ENCODE results near the gene HES2. TPM values are rescaled to one million over a fixed set of nuclear protein-coding genes. Genes with fewer than 3 reads are reported as not detected.
"Not testable (repeated sequence)": the region's sequence is repeated elsewhere in the genome, so short reads cannot be mapped to it uniquely, and the experiment has no call there.

Gene HES2
- total RNA-seq, 2 experiments from 2014 or later: 0.34 TPM; not detected in 1

DNA sequence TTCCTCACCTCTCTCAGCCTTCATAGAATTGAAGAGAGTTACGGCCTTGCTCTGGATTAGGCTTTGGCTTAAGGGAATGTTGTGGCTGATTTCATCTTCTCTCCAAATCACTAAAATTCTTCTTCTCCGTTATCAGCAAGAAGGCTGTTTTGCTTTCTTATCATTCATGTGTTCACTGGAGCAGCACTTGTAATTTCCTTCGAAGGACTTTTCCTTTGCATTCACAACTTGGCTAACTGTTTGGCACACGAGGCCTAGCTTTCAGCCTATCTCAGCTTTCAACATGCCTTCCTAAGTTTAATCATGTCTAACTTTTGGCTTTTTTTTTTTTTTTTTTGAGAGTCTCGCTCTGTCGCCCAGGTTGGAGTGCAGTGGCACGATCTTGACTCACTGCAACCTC, 47.5 kb downstream of the HES2 start:
- H3K27me3 Mint-ChIP-seq; H3K4me3 Mint-ChIP-seq; H3K27ac Mint-ChIP-seq; H3K9me3 Mint-ChIP-seq; H3K4me1 Mint-ChIP-seq; DNase-seq; ATAC-seq (ENCODE audit: low read depth): not testable (repeated sequence)
- POLR2A ChIA-PET: interaction anchor here (0.6 kb wide), 1 partner anchor 10 kb away, joined by 3 read pairs; no protein-coding TSS in a partner anchor
- H3K36me3 Mint-ChIP-seq: peaks cover 23% of the 10 kb centered on the region

DNA sequence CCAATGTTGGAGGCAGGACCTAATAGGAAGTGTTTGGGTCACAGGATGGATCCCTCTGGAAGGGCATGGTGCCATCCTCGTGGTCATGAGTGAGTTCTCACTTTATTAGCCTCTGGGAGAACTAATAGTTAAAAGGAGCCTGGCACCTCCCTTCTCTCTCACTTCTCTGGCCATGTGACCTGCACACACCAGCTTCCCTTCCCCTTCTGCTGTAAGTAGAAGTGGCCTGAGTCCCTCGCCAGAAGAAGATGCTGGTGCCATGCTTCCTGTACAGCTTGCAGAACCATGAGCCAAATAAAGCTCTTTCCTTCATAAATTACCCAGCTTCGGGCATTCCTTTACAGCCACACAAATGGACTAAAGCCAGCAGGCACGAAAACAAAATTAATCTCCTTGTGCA, 49.7 kb downstream of the HES2 start:
- Mint-ChIP-seq H3K36me3 (peaks cover 31% of the 10 kb centered on the region), H3K27me3 (no peaks in the 10 kb centered on the region), H3K4me1 (peaks cover 10% of the 10 kb centered on the region), H3K4me3 (no peak overlapping the region), H3K27ac (no peak overlapping the region), H3K9me3 (peaks cover 2% of the 10 kb centered on the region)
- ATAC-seq (ENCODE audit: low read depth) (no peak), DNase-seq (no peak)
- POLR2A ChIA-PET: no interaction called here

GRCh38 chr1:6367381-6368012, 52.2 kb downstream of the HES2 start:
- no peak for DNase-seq
- H3K27me3 Mint-ChIP-seq: no peaks in the 10 kb centered on the region
- POLR2A ChIA-PET: interaction anchor here (1.2 to 2.1 kb wide), 4 partner anchors 9 to 26 kb away, joined by 3 to 8 read pairs (median 4); partner anchors contain the start of gene ACOT7
- H3K27ac Mint-ChIP-seq: no peak overlapping the region
- H3K4me3 Mint-ChIP-seq: no peak overlapping the region
- ATAC-seq (ENCODE audit: low read depth): no peak
- peaks cover 2% of the 10 kb centered on the region for H3K9me3 Mint-ChIP-seq
- peaks cover 36% of the 10 kb centered on the region for H3K36me3 Mint-ChIP-seq
- H3K4me1 Mint-ChIP-seq: peaks cover 21% of the 10 kb centered on the region

DNA sequence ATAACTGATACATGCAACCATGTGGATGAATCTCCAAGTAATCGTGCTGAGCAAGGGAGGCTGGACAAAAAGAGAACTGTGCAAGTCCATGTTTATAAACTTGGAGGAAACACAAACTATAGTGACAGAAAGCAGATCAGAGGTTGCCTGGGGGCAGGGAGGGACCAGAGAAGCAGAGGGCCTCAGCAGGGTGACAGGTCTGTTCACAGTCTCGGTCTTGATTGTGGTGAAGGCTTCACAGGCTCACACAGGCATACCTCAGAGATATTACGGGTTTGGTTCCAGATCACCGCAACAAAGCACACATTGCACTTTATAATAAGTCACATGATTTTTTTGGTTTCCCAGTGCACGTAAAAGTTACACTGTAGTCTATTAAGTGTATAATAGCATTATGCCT, 54.7 kb downstream of the HES2 start:
- peak overlapping the region; percentile 55 for H3K27ac Mint-ChIP-seq
- POLR2A ChIA-PET: interaction anchor here (0.7 kb wide), 1 partner anchor 20 kb away, joined by 3 read pairs; no protein-coding TSS in a partner anchor

GRCh38 chr1:6363085-6363884, 56.4 kb downstream of the HES2 start:
- not testable (repeated sequence) for H3K9me3 Mint-ChIP-seq; DNase-seq; H3K4me3 Mint-ChIP-seq; ATAC-seq (ENCODE audit: low read depth); H3K27me3 Mint-ChIP-seq
- H3K27ac Mint-ChIP-seq: peak overlapping the region; percentile 74
- H3K36me3 Mint-ChIP-seq: peaks cover 26% of the 10 kb centered on the region
- H3K4me1 Mint-ChIP-seq: peaks cover 44% of the 10 kb centered on the region
- POLR2A ChIA-PET: interaction anchor here (1.0 to 1.2 kb wide), 2 partner anchors 13 to 31 kb away, joined by 3 to 5 read pairs; partner anchors contain the start of gene ACOT7

More for the DNA sequence above, 54.7 kb downstream of the HES2 start:
- Mint-ChIP-seq H3K4me3 (peak overlapping the region; percentile 4), H3K27me3 (no peaks in the 10 kb centered on the region), H3K9me3 (peaks cover 2% of the 10 kb centered on the region), H3K36me3 (peaks cover 33% of the 10 kb centered on the region), H3K4me1 (peaks cover 29% of the 10 kb centered on the region)
- peak; percentile 96 for ATAC-seq (ENCODE audit: low read depth)
- DNase-seq: no peak

Small RNA genes within 50 kb of the gene (microRNA-seq; reads per million reads assigned to microRNA genes)
- not detected for gene MIR4252

Other genes with a start within 250 kb of the HES2 start
- gene CHD5, start 239.6 kb downstream of the HES2 start, total RNA-seq: under 1 TPM; 0.23 to 0.61 TPM
- gene RPL22, start 220.3 kb downstream of the HES2 start, total RNA-seq: 100 to 1,000 TPM; 309 to 343 TPM
- gene RNF207, start 213.8 kb downstream of the HES2 start, total RNA-seq: 1 to 10 TPM; 3.8 to 4.0 TPM
- 10 to 100 TPM; 40.3 to 40.4 TPM for gene ICMT, start 184.0 kb downstream of the HES2 start, total RNA-seq
- gene HES3, start 175.7 kb downstream of the HES2 start, total RNA-seq: not detected
- under 1 TPM; 0.58 to 0.74 TPM for gene GPR153, start 158.8 kb downstream of the HES2 start, total RNA-seq
- gene ACOT7, start 26.2 kb downstream of the HES2 start, total RNA-seq: 10 to 100 TPM; 43.9 to 52.8 TPM
- gene ESPN, start 4.9 kb upstream of the HES2 start, total RNA-seq: 1 to 10 TPM; 1.7 to 2.6 TPM
- gene TNFRSF25, start 46.3 kb upstream of the HES2 start, total RNA-seq: 100 to 1,000 TPM; 137 TPM
- gene PLEKHG5, start 71.7 kb upstream of the HES2 start, total RNA-seq: 1 to 10 TPM; 4.7 to 5.0 TPM
- gene NOL9, start 134.6 kb upstream of the HES2 start, total RNA-seq: 10 to 100 TPM; 37.6 to 40.8 TPM
- not detected for gene TAS1R1, start 135.4 kb upstream of the HES2 start, total RNA-seq
- 10 to 100 TPM; 42.7 to 52.9 TPM for gene ZBTB48, start 160.1 kb upstream of the HES2 start, total RNA-seq
- 10 to 100 TPM; 39.0 to 42.0 TPM for gene KLHL21, start 182.9 kb upstream of the HES2 start, total RNA-seq
- gene PHF13, start 193.8 kb upstream of the HES2 start, total RNA-seq: 10 to 100 TPM; 12.1 TPM
- gene THAP3, start 204.9 kb upstream of the HES2 start, total RNA-seq: 10 to 100 TPM; 21.5 to 25.4 TPM

All from activated naive CD8-positive, alpha-beta T cell treated with anti-CD3 and anti-CD28 coated beads, Interleukin-2, amount 10 ng/mL, durations not matched to agents 7 days and 5 days (primary cell).